PC-3 (cell line): Measurements from ENCODE around the gene HES3. TPM values are rescaled to one million over a fixed set of nuclear protein-coding genes. Genes with fewer than 3 reads are reported as not detected.
A peak's percentile ranks its signal among the peaks of the same experiment; 100 is the strongest.

ENCODE experiments used
- ATAC-seq: fragments of 200-7000 bp; cut with Tn5 transposase; 2 replicates; pipeline ENCODE4 v1.9.1; 2020; ENCODE audit warnings: mild to moderate bottlenecking, moderate library complexity
- BruUV-seq: library from RNA; stranded (reverse); fragments of 400-500 nt; replicated peaks from 2 replicates; lab custom pipeline; 2021; lab: Mats Ljungman, UMichigan
- CTCF ChIA-PET: fragments of 300-600 bp; sonication (Branson Sonifier 250); formaldehyde crosslinking; loops from one replicate; lab custom pipeline; 2022; ENCODE audit warnings: antibody characterized with exemption; lab: Charles Lee
- POLR2A ChIA-PET: fragments of 300-600 bp; sonication (Branson Sonifier 250); formaldehyde crosslinking; loops from one replicate; lab custom pipeline; 2022; ENCODE audit warnings: antibody characterized with exemption; ENCODE audit not compliant: unreplicated experiment; lab: Charles Lee
- DNase-seq: peaks from one replicate; pipeline ENCODE4 v3.0.0-alpha.2; 2015
- H2AFZ ChIP-seq: fragments of 300-600 bp; sonication (generic); 2 replicates; pipeline ENCODE4 v1.6.0; 2016; ENCODE audit warnings: antibody characterized with exemption, low read length
- H3F3A ChIP-seq: fragments of 300-600 bp; sonication (generic); one replicate; pipeline ENCODE4 v1.6.0; 2017; ENCODE audit warnings: antibody characterized with exemption, low read length, control low read depth, mild to moderate bottlenecking; ENCODE audit not compliant: unreplicated experiment
- H3K27ac ChIP-seq: fragments of 300-600 bp; sonication (generic); 2 replicates; pipeline ENCODE4 v1.5.1; 2016; ENCODE audit warnings: mild to moderate bottlenecking, low read length
- H3K27me3 ChIP-seq: fragments of 300-600 bp; sonication (generic); 2 replicates; pipeline ENCODE4 v1.6.1; 2016; ENCODE audit warnings: low read length, mixed read lengths
- H3K36me3 ChIP-seq: fragments of 300-600 bp; sonication (generic); 2 replicates; pipeline ENCODE4 v1.6.1; 2016; ENCODE audit warnings: low read depth, mixed run types, low read length, mixed read lengths
- H3K4me1 ChIP-seq: fragments of 300-600 bp; sonication (generic); 2 replicates; pipeline ENCODE4 v1.5.1; 2016; ENCODE audit warnings: low read length; ENCODE audit not compliant: insufficient read depth
- H3K4me2 ChIP-seq: fragments of 300-600 bp; sonication (generic); 2 replicates; pipeline ENCODE4 v1.6.0; 2016; ENCODE audit warnings: low read length
- H3K4me3 ChIP-seq: fragments of 300-600 bp; sonication (generic); 2 replicates; pipeline ENCODE4 v1.5.1; 2016; ENCODE audit warnings: mild to moderate bottlenecking, low read length, mixed read lengths
- H3K79me2 ChIP-seq: fragments of 300-600 bp; sonication (generic); 2 replicates; pipeline ENCODE4 v1.6.1; 2017; ENCODE audit warnings: low read length, mixed read lengths
- H3K9ac ChIP-seq: fragments of 300-600 bp; sonication (generic); 2 replicates; pipeline ENCODE4 v1.6.0; 2016; ENCODE audit warnings: mild to moderate bottlenecking, low read length
- H3K9me2 ChIP-seq: fragments of 300-600 bp; sonication (generic); replicated peaks from 2 replicates; pipeline ENCODE4 v1.6.1; 2016; ENCODE audit warnings: mixed run types, low read length, mixed read lengths
- H3K9me3 ChIP-seq: fragments of 300-600 bp; sonication (generic); 2 replicates; pipeline ENCODE4 v1.6.1; 2016; ENCODE audit warnings: low read length, mixed read lengths
- H4K20me1 ChIP-seq: fragments of 300-600 bp; sonication (generic); 2 replicates; pipeline ENCODE4 v1.6.1; 2016; ENCODE audit warnings: low read length, mixed read lengths
- CTCF ChIP-seq: fragments of 300-600 bp; sonication (generic); conservative IDR thresholded peaks from 2 replicates; pipeline ENCODE4 v1.5.1; 2017; ENCODE audit warnings: antibody characterized with exemption, low read depth, mild to moderate bottlenecking, low read length
- EZH2 ChIP-seq: fragments of 300-600 bp; sonication (generic); IDR thresholded peaks from one replicate; pipeline ENCODE4 v1.6.1; 2017; ENCODE audit warnings: antibody characterized with exemption, mild to moderate bottlenecking, low read length; ENCODE audit not compliant: unreplicated experiment
- EZH2phosphoT487 ChIP-seq: fragments of 300-600 bp; sonication (generic); IDR thresholded peaks from 2 replicates; pipeline ENCODE4 v1.6.1; 2018; ENCODE audit warnings: mild to moderate bottlenecking, antibody characterized with exemption, low read length, borderline replicate concordance
- intact Hi-C: fragments of 100-400 bp; cut with micrococcal nuclease; formaldehyde crosslinking; loops from 2 replicates; pipeline ENCODE4 v1.9.0; 2023
- total RNA-seq: library from RNA; depleted of rRNA; stranded (reverse); fragments of >200 nt; gene quantifications from 2 replicates; pipeline ENCODE4 v1.2.3, GENCODE V29; 2014

Gene HES3
- total RNA-seq, 1 experiment from 2014 or later, result not detected

- no TSS peak for BruUV-seq
- no peaks in the 10 kb centered on the region for H3K27me3 ChIP-seq
- H3K27ac ChIP-seq, result peak overlapping the region; percentile 4
- H4K20me1 ChIP-seq, result peaks cover 12% of the 10 kb centered on the region
- peak; percentile 10 for ATAC-seq
- H3K4me2 ChIP-seq, result peak overlapping the region; percentile 93
- no peaks in the 10 kb centered on the region for H3F3A ChIP-seq
- H3K4me3 ChIP-seq, result peak overlapping the region; percentile 82
- H3K79me2 ChIP-seq, result peaks cover 46% of the 10 kb centered on the region
- H2AFZ ChIP-seq, result no peak overlapping the region
- POLR2A ChIA-PET, result interaction anchor here (0.6 to 1.0 kb wide), 2 partner anchors 30 to 130 kb away, joined by 4 to 7 read pairs; no protein-coding TSS in a partner anchor
- no peaks in the 10 kb centered on the region for H3K9me2 ChIP-seq
- DNase-seq, result no peak
- intact Hi-C loops, result no loop called here
- H3K9ac ChIP-seq, result peak overlapping the region; percentile 89
- no peak for TF ChIP-seq EZH2
- TF ChIP-seq CTCF, result no peak
- TF ChIP-seq EZH2phosphoT487, result no peak
- no peaks in the 10 kb centered on the region for H3K9me3 ChIP-seq
- H3K4me1 ChIP-seq, result peaks cover 15% of the 10 kb centered on the region
- peaks cover 25% of the 10 kb centered on the region for H3K36me3 ChIP-seq
- CTCF ChIA-PET, result interaction anchor here (1.0 to 2.0 kb wide), 3 partner anchors 10 to 30 kb away, joined by 3 to 18 read pairs (median 8); no protein-coding TSS in a partner anchor
Observed at GRCh38 chr1:6235296-6235677, 8.7 kb upstream of the HES3 start.

DNA sequence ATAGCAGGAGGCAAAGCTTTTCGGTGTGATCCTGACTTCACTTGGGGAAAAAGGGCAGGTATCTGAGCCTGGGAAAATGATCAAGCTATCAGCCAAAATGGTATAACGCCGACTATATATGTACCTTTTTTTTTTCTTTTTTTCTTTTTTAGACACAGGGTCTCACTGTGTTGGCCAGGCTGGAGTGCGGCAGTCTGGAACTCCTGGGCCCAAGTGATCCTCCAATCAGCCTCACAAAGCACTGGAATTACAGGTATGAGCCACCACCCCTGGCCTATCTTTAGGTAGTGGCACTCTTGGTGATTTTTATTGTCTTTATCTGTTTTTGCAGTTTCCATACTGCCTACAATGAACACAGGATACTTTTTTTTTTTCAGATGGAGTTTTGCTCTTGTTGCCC, 6.9 kb upstream of the HES3 start:
- H3F3A ChIP-seq, result no peaks in the 10 kb centered on the region
- no peak overlapping the region for H3K9ac ChIP-seq
- H3K79me2 ChIP-seq, result peaks cover 32% of the 10 kb centered on the region
- intact Hi-C loops, result no loop called here
- H3K9me2 ChIP-seq, result no peaks in the 10 kb centered on the region
- ChIA-PET POLR2A (no interaction called here), CTCF (interaction anchor here (0.6 kb wide), 1 partner anchor 156 kb away, joined by 9 read pairs; the partner anchor contains the start of gene ACOT7)
- H3K4me3 ChIP-seq, result no peak overlapping the region
- no peak overlapping the region for H3K27ac ChIP-seq
- H3K4me1 ChIP-seq, result peaks cover 15% of the 10 kb centered on the region
- TF ChIP-seq CTCF (no peak), EZH2phosphoT487 (no peak), EZH2 (no peak)
- H3K27me3 ChIP-seq, result peaks cover 10% of the 10 kb centered on the region
- ATAC-seq, result no peak
- no peaks in the 10 kb centered on the region for H3K9me3 ChIP-seq
- H3K4me2 ChIP-seq, result no peak overlapping the region
- peaks cover 12% of the 10 kb centered on the region for H4K20me1 ChIP-seq
- DNase-seq, result no peak
- no TSS peak for BruUV-seq
- no peak overlapping the region for H2AFZ ChIP-seq
- peaks cover 12% of the 10 kb centered on the region for H3K36me3 ChIP-seq

DNA sequence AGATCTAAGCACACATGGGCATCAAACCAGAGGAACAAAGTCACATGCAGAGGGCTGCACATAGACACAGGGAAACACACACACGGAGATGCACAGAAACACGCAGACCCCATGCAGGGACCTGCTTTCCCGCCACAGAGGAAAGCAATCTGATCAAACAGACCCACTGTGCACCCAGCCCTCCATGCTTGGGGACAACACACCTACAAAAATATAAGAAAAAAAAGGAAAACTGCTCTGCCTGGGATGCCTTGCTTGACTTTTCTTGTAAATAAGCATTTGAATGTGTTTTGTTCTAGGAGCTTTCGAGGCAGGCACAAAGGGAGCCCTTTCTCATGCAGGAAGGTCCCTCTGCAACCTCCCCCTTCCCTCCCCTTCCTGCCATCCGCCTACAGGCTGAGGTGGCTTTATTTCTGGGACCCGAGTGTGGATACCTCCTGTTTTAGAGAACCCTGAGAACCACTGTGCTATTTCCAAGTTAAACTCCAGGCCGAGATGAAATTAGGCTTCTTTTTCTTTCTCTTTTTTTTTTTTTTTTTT, 4.7 kb upstream of the HES3 start:
- Histone ChIP-seq H3K36me3 (no peaks in the 10 kb centered on the region), H3K79me2 (peaks cover 13% of the 10 kb centered on the region), H3K27ac (no peak overlapping the region), H3K4me3 (no peak overlapping the region), H3F3A (no peaks in the 10 kb centered on the region), H3K27me3 (peaks cover 23% of the 10 kb centered on the region), H3K9ac (no peak overlapping the region), H4K20me1 (peaks cover 8% of the 10 kb centered on the region), H3K4me2 (no peak overlapping the region), H3K9me3 (no peaks in the 10 kb centered on the region), H3K9me2 (no peaks in the 10 kb centered on the region), H2AFZ (no peak overlapping the region), H3K4me1 (peaks cover 3% of the 10 kb centered on the region)
- DNase-seq (no peak), ATAC-seq (no peak)
- ChIA-PET CTCF (interaction anchor here (0.6 to 1.8 kb wide), 2 partner anchors 34 to 62 kb away, joined by 4 to 6 read pairs; no protein-coding TSS in a partner anchor), POLR2A (interaction anchor here (0.6 kb wide), 1 partner anchor 180 kb away, joined by 3 read pairs; no protein-coding TSS in a partner anchor)
- no TSS peak for BruUV-seq
- intact Hi-C loops, result no loop called here
- TF ChIP-seq EZH2, result no peak
- TF ChIP-seq EZH2phosphoT487, result no peak
- no peak for TF ChIP-seq CTCF
